ENCODE measurements around the gene RALGAPB.

GRCh38 chr20:38458314-38458713 is 14.3 kb upstream of the RALGAPB start:
- TF ChIP-seq GATA2 (IDR thresholded peaks at IDR 0.05; ENCODE audit: low read depth, low read length), result no peak
- no peak for TF ChIP-seq GATA3 (IDR thresholded peaks at IDR 0.05; ENCODE audit: low read depth, low read length)
